HG03095 (cell line): Measurements from ENCODE around the gene GORAB.

Source experiments
- ATAC-seq: cut with Tn5 transposase; IDR thresholded peaks from one replicate; pipeline ENCODE4 v1.9.1; 2021; ENCODE audit warnings: moderate library complexity; ENCODE audit not compliant: unreplicated experiment

Gene GORAB

DNA sequence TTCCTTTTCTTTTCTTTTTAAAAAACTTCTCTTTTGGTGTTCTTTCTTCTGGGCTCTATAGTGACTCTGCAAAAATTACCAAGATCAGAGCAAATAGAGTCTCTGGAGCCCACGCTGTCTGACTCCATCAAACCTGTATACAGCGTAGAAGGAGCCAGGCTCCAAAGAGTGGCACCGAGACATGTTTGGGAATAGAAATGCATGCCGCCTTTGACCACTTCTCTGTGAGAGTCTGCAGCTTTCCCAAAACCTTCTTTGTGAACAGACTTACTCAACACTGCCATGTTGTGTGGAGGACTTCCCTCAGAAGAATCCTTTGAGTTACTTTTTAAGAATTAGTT lies 55.3 kb downstream of the GORAB start:
- ATAC-seq = no peak

DNA sequence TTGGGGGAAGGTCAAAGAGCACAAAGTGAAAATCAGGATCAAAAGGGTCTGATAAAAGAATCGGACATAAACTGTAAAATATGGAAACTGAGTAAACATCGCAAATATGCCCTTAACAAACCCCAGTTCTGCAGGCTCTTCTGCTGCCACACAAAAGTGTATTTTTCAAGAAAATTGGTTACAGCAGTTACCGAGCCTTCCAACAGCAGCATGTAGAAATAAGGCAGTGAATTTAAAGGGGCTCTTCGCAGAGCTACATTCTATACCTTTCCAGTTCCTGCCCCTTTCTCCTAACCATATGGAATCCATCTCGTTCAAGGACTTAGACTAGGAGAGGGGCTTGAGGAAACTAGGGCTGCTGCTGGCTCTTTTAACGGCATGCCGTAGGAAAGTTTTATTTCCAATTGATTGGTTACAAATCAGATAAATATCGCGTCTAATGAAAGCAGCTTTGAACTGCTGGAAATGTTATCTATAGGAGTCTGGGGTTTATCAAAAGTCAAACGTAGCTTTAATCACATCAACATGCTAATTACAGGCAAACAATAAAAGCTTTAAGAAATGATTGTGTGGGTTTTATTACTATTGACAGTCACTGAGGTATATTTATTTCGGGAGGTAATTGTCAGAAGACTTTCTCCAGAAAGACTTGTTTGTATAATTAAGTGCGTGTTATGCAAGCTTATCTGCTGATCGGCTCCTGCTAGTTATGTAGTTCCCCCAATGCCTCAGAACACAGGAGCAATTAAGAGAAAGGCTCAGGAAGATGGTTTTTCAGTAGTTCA lies 59.1 kb downstream of the GORAB start:
- ATAC-seq = no peak

DNA sequence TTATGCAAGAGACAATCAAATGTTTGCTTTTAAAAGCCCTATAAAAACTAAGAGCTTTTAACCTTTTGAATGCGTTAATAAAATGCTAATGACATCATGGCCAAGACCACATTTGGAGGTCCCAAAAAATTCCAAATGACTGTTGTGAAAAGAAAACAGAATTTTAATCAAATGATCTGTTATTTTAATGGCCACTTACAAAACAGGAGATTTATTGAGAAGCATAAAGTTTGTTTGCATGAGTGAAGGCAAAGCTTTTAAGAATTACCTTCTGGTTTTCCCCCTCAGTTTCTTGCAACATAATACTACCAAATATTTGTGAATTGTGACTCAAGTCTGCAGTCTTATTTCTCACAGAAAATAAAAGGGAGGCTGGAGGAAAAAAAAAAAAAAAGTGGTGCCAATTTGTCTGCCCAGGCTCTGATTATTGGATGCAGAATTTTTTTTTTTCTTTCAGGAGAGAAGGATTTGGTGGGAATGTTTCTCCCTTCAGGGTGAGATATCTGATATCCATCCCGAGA lies 60.7 kb downstream of the GORAB start:
- ATAC-seq = no peak

DNA sequence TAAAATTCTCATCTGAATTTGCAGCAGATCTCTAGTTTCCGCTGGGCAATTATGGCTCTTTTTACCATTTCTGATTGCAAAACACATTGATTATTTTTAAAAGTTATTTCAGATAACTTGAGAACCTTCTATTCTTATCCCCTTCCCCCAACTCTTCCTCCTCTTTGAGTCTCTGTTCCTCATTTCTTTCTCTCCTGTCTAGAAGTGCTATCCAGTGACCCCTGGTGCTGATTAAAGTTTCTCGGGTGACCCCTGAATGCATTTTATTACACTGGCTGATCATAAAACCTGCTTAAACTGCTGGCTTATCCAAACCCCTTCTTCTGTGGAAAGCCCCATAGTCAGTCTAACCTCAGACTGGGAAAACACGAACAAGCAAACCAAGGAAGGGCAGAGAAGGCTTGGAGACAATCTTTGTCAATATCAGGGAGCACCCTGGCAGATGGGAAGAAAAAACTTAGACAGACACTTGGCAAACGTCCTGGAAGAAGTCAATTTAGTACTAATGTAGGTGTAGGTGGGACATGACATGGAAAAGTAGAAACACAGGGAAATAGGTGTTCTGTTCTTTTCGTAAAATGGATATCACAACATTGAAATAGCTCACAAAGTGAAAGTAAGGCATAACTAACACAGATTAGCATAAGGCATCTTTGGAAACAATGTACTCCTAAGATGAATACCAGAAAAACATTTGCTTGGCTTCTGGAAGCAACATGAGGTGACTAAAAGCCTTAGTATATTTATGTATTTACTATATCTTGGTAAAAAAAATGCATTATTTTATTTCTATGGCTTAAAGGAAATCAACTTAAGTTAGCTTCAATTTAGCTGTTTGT lies 61.4 kb downstream of the GORAB start:
- no peak for ATAC-seq

DNA sequence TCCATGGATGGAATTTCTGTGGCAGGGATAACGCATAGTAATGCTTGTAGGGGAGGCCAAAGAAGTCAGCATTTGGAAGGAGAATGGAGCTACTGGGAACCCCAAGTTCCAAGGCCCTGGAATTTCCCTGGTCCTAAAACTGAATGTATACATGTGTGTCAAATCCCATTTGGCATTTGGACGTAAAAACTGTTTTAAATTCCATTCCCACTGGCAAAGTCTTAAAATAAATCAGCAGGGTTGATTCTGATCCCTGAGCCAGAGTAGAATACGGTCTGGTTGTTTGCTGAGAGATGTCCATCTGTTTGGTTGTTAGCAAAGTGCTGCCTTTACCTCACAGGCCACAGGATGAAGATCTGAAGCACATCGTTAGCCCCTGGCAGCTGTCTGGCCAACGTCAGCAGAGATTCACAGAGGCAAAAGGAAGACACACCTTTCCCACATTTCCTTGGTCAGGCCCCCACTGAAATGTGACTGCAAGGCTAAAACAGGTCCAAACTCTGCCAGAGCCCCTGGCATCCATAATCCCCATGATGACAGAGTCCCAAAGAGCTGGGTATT lies 62.2 kb downstream of the GORAB start:
- no peak for ATAC-seq

DNA sequence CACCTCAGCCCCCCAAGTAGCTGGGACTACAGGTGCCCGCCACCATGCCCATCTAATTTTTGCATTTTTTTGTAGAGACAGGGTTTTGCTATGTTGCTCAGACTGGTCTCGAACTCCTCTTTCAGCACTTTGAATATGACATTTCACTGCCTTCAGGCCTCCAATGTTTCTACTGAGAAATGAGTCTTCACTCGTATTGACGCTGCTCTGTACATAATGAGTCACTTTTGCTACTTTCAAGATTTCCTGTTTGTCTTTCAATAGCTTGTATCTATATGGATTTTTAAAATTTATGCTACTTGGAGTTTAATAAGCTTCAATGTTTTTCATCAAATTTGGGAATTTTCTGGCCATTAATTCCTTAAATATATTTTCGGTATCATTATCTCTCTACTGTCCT lies 64.7 kb downstream of the GORAB start:
- no peak for ATAC-seq

DNA sequence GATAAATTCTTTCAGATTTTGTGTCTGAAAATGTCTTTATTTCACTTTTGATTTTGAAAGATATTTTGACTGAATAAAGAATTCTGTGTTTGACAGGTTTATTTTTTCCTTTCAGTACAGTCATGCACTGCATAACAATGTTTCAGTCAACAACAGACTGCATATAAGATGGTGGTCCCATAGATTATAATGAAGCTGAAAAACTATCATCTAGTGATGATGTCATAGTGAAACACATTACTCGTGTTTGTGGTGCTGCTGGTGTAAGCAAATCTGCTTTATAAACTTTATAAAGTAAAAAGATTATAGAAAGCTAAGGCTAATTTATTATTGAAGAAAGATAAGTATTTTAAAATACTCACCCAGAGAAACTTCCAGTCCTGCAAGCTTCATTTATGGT lies 66.7 kb downstream of the GORAB start:
- no peak for ATAC-seq

DNA sequence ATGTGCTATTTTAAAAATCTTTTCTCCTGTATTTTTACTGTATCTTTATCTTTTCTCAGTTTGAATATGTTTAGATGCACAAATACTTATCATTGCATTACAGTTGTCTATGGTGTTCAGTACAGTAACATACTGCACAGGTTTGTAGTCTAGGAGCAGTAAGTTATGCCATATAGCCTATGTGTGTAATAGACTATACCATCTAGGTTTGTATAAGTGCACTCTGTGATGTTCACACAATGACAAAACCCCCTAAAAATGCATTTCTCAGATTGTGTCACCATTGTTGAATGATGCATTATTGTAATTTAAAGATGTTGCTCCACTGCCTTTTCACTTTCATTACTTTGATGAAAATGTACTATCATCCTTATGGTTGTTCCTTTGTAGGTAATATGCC lies 67.1 kb downstream of the GORAB start:
- ATAC-seq = no peak

DNA sequence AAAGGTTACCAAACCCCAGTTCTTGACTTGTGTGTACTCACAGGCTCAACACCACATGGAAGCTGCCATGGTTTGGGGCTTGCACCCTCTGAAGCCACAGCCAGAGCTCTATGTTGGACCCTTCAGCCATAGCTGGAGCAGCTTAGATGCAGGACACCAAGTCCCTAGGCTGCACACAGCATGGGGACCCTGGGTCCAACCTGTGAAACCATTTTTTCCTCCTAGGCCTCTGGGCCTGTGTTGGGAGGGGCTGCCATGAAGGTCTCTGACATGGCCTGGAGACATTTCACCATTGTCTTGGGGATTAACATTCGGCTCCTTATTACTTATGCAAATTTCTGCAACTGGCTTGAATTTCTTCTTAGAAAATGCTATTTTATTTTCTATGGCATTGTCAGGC lies 69.9 kb downstream of the GORAB start:
- no peak for ATAC-seq
